CD4-positive, alpha-beta T cell treated with Interleukin-10 for 1 hour (primary cell): ENCODE measurements around the gene LPCAT1.
"Not testable (repeated sequence)": the region's sequence is repeated elsewhere in the genome, so short reads cannot be mapped to it uniquely, and the experiment has no call there.

ENCODE experiments used
- DNase-seq: peaks from one replicate; pipeline ENCODE4 v3.0.0-alpha.2; 2020

LPCAT1 gene

GRCh38 chr5:1520791-1521453 is 2.8 kb downstream of the LPCAT1 start:
- DNase-seq = no peak

GRCh38 chr5:1519631-1520210 is 4.0 kb downstream of the LPCAT1 start:
- no peak for DNase-seq

DNA sequence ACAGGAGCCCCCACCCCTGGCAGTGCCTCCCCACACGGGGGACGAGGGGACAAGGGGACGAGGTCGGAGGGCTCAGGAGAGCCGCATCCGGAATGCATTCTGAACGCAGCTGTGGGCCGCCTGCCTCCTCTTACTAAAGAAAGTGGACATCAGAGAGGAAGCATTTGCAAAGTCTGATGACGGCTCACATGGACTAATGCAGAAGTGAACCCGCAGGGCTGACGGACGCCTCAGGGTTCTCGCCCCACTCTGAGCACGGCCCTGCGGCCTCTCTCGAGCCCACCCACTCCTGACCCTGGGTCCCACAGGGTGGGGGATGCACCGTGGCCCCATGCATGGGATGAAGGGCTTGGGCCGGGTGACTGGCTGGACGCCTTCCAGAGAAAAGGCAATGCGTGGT is 5.9 kb downstream of the LPCAT1 start:
- DNase-seq = no peak

DNA sequence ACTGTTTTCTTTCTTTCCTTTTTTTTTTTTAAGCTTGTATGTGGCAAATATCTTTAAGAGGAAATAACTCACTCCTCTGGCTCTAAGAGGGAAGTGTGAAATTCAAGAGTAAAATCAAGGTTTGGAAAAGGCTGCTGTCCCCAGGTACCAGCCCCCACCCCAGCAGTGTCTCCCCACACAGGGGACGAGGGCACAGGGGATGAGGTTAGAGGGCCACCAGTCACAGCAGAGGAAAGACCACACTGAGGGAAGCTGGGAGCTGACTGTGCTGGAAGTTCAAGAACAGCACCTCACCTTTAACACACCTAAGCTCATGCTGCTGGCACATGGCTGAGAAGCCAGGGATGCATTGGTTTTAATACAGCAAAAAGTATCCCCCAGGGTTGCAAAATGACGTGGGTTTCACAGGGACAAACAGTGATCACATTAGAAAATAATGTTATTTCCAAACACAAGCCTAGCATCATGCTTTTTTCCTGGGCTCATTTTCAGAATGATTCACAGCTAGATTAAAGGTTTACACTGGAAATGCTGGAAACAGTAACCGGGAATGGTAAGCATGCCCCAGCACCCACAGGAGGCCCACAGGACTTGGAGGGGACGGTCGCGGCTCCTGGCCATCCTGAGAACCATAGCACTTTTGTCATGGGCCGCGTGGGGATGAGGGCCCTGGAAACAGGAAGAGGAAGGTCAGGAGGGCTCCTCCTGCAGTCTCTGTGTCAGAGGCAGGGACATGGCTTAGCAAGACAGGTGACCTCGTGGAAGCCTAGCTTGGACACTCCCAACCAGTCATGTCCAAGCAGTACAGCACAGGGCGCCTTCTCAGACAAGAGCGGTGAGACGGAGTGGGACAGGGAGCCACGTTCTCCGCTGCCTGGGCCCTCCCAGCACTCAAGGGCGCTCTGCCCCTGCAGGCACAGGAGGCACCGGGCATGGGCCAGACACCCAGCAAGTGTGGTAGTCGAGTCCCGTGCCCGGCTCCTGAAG is 6.9 kb downstream of the LPCAT1 start:
- DNase-seq = no peak

DNA sequence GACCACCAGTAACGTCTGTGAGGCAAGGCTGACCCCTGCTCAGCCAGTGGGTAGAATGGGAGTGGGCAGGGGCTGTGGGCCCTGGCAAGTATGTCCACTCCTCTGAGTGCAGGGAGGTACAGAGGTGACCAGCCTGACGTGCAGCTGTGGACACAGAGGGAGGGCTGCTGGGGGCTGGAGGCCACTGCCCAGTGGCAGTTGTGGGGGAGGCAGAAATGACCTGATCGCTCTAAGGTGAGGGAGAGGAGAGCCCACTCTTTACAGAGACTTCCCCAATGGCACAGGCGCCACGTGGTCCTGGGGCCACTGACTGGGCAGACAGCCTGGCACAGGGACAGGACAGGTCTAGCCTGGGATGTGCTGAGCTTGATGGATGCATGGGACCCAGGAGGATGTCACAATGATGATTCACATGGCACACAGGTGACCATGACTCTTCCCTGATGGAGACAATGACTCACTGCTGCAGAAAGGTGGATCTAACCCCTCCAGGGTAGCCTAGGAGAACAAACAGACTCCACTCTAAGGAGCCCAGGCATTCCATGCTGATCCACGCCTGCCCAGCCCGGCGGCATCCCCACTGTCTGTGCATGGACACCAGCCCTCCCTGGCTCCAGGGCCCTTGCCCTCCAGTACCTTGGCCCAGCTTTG is 7.7 kb downstream of the LPCAT1 start:
- no peak for DNase-seq

- DNase-seq = no peak
Observed at GRCh38 chr5:1515311-1515920, 8.3 kb downstream of the LPCAT1 start.

DNA sequence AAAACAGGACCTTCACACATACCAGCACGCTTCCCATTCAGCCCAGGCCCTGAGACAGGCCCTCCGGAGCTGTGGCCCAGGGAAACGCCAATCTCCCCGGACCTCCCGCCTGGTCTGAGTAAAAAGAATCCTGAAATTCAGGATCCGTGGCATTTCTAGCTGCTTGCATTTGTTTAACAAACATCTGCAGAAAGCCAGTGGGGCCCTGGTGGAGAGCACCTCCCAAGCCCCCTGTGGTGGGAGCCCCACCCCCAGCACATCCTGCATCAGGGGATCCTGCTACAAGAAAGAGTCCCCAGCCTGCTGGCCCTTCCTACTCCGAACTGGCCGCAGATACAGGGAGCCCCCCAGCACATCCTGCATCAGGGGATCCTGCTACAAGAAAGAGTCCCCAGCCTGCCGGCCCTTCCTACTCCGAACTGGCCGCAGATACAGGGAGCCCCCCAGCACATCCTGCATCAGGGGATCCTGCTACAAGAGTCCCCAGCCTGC is 8.9 kb downstream of the LPCAT1 start:
- not testable (repeated sequence) for DNase-seq

- no peak for DNase-seq
Observed at GRCh38 chr5:1514027-1514818, 9.5 kb downstream of the LPCAT1 start.

- DNase-seq = no peak
Observed at GRCh38 chr5:1513326-1514026, 10.3 kb downstream of the LPCAT1 start.

GRCh38 chr5:1512541-1513291 is 11.0 kb downstream of the LPCAT1 start:
- DNase-seq = no peak

GRCh38 chr5:1511651-1512540 is 11.9 kb downstream of the LPCAT1 start:
- DNase-seq = no peak

DNA sequence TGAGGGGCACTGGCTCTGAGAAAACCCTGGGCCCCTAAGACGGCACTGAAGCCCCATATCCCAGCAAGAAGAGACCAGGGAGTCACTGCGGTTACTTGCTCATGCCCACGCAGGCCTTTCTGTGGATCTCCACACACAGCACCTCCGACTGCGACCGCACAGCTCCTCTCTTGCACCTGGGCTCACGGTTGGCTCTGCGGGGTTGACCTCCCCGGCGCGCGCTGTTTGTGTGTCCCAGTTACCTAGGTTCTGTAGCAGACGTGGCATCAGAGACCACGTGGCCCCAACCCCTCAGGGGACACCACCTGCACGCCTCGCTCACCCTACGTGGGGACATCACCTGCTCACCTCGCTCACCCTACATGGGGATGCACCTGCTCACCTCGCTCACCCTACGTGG is 12.7 kb downstream of the LPCAT1 start:
- DNase-seq = no peak

- no peak for DNase-seq
Observed at GRCh38 chr5:1510631-1511030, 13.1 kb downstream of the LPCAT1 start.

- no peak for DNase-seq
Observed at GRCh38 chr5:1510151-1510561, 13.6 kb downstream of the LPCAT1 start.

DNA sequence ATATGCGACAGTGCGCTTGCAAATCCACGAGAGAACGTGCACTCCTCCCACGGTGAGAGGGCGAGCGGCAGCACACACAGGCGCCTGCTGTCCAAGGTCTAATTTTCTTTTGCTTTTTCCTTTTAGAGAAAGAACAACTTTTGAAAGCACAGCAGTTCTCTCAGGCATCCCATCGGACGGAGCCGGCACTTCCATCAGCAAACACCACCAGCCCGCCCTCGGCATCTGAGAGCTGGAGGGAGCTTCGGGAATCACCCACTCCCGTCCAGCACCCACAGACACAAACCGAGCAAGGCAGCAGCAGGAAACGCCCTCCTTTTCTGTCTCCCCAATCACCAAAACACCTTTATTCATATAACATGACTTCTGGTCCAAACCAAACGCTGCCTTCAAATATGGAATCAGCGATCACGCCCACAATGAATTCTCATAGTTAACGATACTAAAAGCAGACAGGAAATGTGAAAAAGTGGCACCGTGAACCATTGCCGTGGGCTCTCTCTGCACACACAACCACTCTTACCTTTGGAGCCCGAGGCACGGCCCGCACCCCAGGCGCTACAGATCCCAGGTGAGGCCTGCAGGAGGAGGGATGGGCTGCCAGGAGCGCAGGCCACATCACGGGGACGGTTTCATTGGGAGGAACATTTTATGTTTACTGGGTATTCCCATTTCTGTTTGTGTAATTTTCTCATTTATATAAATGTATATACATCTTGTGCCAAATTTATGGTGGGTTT is 14.2 kb downstream of the LPCAT1 start:
- DNase-seq = no peak

GRCh38 chr5:1508659-1509290 is 15.0 kb downstream of the LPCAT1 start:
- DNase-seq = no peak

DNA sequence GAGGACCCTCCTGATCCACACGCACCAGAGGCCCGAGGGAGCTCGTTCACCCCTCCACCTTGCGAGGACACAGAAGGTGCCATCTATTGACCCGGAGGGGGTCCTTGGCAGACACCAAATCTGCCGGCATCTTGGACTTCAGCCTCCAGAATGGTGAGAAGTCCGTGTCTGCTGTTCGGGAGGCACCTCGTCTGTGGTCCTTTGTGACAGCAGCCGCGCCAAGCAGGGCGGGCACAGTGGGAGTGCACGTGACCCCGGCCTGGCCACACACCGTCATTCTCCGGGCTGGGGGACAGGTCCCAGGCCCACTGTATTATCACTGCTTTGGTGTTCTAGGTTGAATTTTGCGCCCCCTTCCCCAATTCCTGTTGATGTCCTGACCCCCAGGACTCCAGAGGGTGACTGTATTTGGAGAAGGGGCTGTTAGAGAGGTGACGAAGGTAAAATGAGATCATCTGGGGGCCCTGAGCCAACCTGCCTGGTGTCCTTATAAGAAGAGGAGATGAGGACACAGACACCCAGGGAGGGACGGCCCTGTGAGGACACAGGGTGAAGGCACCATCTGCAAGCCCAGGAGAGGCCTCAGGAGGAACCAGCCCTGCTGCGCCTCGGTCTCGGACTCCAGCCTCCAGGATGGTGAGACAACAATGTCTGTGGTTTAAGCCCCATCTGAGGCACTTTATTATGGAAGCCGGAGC is 15.7 kb downstream of the LPCAT1 start:
- DNase-seq = no peak
